GM18520 (cell line): ENCODE measurements around the gene CDK10.
"Not testable (repeated sequence)": the region's sequence is repeated elsewhere in the genome, so short reads cannot be mapped to it uniquely, and the experiment has no call there.

ENCODE experiments used
- ATAC-seq: cut with Tn5 transposase; IDR thresholded peaks from one replicate; pipeline ENCODE4 v1.9.1; 2021; ENCODE audit not compliant: unreplicated experiment

CDK10 gene, protein sequence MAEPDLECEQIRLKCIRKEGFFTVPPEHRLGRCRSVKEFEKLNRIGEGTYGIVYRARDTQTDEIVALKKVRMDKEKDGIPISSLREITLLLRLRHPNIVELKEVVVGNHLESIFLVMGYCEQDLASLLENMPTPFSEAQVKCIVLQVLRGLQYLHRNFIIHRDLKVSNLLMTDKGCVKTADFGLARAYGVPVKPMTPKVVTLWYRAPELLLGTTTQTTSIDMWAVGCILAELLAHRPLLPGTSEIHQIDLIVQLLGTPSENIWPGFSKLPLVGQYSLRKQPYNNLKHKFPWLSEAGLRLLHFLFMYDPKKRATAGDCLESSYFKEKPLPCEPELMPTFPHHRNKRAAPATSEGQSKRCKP

DNA sequence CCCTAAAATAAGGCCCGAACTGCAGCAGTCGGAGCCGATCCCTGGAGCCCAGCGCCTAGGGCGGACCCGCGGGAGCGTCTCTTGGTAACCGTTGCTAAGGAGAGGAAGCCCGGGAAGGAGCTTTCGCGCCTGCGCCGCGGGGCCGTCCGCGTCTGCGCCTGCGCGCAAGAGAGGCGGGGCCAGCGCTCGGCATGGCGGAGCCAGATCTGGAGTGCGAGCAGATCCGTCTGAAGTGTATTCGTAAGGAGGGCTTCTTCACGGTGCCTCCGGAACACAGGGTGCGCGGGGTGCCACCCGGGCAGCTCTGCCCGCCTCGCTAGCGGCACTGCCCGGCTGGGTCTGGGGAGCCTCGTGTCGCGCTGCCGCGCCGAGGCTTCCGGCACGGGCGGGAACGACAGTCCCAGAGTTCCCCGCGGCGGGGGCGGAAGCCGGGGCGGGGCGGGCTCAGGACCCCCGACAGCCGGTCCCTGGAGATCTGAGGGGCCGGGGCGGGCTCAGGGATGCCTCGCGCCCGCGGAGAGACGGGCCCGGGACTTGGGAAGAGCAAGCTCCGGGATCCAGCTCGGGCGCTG, at the start of gene CDK10:
CDK10 (plus strand) TSS at position 170 of the 572 bp plus-strand sequence; CDS start at position 192, 22 bp downstream.
- peak; percentile 80 for ATAC-seq

DNA sequence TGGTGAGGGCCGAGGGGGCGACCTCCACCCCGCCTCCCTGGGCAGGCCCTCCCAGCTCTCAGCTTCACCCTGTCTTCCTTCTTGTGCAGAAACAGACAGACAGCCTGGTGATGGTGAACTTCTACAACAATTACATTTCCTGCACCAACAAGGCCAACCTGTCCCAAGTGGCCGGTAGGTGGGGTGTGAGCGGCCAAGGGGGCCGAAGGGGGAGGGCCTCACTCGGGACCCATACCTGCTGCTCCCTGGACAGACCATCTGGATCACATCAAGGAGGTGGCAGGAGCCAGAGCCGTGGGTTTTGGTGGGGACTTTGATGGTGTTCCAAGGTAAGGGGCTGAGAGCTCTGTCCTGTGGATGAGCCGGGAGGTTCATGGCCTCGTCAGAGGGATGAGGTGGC, 49.1 kb upstream of the CDK10 start:
- no peak for ATAC-seq

DNA sequence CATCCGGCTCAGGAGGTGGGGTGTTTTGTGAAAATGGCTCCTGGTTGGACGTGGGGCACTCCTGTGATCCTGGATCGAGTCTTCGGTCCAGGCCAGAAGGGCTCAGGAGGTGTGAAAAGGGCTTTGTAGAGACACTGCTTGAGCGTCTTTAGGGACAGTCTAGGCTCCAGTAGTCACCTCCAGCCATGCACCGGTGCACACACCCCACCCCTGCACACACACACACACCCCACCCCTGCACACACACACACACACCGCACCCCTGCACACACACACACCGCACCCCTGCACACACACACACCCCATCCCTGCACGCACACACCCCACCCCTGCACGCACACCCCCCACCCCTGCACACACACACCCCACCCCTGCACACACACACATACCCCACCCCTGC, 48.0 kb upstream of the CDK10 start:
- ATAC-seq, result no peak

DNA sequence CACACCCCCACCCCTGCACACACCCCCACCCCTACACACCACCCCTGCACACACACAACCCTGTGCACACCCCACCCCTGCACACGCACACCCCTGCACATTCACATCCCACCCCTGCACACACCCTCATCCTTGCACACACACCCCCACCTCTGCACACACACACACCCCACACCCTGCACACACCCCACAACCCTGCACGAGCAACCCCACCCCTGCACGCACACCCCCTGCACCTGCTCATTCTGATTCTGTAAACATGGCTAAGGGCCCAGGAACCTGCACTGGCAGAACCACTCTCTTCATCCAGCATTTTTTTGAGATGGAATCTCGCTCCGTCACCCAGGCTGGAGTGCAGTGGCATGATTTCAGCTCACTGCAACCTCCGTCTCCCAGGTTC, 47.1 kb upstream of the CDK10 start:
- no peak for ATAC-seq

DNA sequence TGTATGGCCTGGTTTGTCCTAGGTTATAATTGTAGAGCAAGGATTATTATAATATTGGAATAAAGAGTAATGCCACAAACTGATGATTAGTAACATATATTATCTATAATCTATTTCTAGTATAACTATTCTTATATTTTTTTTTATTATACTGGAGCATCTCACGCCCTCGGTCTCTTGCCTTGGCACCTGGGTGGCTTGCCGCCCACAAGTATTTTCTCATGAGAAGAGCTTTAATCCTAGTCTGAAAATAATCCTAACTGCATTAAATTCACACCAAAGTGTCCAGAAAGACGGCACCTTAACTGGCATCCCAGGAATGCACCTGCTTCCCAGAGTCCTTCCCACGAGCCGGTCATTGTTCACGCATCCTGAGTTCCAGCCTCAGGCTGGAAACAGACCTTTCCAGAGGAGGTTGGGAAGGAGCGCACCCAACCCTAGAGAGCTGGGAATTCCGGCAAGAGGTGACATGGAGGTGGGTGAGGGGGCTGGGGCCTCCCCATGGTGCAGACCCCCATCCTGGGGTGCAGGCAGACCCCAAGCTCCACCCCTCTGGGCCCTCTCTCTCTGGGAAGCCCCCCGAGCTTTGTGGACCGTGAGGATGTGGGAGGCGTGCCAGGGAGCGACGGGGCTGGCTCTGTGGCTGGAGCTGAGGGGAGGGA, 44.9 kb upstream of the CDK10 start:
- no peak for ATAC-seq

DNA sequence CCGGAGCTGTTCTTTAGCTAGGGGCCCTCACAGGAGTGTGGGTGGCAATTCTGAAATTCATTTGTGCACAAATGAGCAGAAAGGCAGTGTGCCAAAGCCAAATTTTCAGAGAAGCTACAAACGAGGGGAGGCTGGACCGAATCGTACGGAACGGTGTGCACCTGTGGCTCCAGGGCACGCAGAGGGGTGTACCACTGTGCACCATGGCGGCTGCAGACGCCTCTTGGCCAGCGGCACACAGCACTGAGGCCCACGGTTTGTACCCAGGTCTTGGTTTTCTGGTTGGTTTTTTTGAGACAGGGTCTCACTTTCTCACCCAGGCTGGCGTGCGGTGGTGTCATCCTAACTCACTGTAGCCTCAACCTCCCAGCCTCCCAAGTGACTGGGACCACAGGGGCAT, 43.9 kb upstream of the CDK10 start:
- no peak for ATAC-seq

DNA sequence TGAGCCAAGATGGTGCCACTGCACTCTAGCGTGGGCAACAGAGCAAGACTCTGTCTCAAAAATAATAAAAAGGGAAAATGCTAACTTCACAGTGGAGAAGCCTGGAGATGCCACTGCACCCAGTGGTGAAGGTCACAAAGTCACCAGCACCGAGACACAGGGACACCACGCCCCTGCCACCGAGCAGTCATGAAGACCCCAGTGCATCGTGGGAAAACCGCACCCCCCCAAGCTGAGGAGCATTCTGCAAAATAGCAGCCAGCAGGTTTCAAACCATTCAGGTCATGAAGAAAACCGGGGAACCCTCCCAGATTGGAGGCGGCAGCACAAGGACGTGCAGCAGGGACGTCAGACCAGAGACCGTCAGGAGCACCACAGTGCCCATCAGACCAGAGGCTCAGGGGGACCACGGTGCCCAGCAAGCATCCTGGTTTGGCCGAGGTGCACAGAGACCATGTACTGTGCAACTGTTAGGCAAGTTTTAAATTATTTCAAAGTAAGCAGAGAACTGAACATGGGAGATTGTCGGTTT, 42.7 kb upstream of the CDK10 start:
- no peak for ATAC-seq

DNA sequence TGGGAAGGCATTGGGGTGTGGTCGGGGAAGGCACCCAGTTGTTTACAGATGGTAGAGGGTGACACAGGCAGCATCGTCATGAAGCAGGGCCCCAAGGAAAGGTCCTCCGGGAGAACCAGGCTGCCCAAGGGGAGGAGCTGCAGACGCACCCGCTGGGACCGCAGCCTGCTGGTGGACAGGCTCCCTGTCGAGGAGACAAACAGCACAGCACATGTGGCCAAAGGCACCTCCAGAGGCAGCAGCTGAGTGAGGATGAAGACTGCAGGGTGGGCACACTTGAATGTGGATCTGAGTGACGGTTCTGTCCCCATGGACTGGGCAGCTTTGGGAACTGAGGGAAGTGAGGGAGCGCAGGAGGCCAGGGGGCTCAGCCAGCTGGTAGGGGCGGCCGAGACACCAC, 41.4 kb upstream of the CDK10 start:
- no peak for ATAC-seq

DNA sequence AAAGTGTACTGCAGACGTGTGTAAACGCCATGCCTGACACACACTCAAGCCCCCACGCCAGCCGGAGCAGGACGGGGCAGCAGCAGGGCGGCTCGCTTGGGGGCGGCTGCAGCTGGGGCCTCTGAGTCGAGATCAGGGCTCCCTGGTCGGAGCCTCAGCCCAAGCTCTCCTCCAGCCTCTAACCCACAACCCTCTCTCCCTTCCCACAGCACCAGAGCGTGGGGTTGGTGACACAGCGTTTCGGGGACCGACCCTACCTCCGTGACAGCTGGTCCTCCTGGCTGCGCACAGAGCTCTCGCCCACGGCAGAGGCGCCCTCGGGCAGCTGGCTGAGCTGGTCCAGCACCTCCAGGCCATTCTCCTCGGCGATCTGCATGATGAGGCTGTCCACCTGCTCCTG, 40.2 kb upstream of the CDK10 start:
- no peak for ATAC-seq

DNA sequence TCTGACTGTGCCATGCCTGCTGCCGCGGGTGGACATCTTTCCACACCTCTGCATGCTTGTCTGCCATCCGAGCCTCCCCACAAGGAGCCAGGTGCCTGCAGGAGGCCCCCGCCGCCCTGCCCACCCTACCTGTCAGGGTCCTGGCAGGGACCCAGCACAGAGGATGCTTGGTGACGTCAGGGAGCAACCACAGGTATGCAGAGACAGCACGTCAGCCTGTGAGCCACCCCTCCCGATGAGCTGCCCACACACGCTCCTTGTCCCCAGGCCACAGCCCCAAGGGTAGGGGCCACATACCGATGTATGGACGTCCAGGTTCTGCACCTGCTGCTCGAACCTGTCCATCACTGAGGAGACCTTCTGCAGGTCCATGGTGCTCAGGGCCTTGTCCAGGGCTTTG, 39.6 kb upstream of the CDK10 start:
- no peak for ATAC-seq

DNA sequence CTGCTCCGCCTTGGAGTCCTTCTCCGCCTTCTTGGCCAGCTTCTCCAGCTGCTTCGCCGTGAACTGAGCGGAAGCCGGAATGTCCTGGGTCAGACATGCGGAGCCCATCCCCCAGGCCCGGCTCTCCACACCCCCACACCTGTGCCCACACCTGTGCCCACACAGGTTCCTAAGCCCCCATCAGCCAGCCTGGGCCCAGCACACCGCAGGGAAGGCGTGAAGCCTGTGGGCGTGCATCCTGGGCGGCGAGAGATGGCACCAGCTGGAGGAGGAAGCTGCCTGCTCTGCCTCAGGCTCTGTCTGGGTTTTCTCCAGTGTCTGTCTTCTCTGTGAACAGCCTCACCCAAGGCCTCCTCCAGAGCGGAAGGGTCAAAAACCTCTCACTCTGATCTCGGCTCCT, 34.9 kb upstream of the CDK10 start:
- ATAC-seq, result no peak

DNA sequence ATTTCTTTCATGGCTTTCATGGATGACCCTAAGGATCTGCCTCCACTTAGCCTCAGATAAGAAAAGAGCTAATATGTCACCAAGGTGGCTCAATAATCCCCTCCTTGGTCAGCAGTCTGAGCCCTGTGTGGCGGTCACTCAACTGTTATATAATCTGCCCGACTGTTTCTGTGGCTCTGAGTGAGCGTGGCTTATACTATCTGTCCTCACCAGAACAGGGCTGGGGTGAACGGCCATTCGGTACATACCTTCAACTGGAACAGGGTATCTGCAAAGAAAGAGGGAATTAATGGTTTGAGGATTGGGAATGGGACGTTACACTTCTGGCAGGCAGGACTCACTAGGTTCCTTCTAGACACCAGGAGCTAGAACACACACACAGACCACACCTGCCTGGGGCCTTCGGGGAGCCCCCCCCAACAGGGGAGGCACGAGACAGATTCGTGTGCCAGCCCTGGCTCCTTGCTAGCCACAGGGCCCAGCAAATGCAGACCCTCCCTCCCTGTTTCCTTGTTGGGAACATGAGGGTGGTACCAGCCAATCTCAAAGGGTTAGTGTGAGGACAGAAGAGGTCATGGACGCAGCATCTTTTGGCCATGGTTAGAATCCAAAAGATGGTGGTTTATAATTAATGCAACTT, 32.7 kb upstream of the CDK10 start:
- ATAC-seq, result no peak

DNA sequence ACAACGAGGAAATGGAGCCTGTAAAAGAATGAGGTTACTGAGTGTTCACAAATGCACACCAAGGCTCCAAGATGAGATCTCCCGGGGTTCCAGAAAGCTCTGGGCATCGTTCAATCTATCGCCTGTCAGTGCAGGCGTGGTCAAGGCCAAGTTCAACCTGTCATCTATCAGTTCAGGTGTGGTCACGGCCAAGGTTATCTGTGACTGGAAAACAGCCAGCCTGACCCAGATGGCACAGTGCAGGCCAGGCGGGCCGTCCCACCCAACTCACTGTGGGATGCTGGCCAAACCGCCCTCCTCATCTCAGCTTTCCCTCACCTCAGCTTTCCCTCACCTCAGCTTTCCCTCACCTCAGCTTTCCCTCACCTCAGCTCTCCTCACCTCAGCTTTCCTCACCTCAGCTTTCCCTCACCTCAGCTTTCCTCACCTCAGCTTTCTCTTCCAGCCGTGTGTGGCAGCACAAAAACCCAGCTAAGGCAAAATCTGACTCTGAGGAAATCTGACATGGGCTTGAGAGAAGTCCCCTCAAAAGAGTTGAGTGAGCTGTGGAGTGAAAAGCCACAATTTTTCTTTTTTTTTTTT, 31.3 kb upstream of the CDK10 start:
- no peak for ATAC-seq

DNA sequence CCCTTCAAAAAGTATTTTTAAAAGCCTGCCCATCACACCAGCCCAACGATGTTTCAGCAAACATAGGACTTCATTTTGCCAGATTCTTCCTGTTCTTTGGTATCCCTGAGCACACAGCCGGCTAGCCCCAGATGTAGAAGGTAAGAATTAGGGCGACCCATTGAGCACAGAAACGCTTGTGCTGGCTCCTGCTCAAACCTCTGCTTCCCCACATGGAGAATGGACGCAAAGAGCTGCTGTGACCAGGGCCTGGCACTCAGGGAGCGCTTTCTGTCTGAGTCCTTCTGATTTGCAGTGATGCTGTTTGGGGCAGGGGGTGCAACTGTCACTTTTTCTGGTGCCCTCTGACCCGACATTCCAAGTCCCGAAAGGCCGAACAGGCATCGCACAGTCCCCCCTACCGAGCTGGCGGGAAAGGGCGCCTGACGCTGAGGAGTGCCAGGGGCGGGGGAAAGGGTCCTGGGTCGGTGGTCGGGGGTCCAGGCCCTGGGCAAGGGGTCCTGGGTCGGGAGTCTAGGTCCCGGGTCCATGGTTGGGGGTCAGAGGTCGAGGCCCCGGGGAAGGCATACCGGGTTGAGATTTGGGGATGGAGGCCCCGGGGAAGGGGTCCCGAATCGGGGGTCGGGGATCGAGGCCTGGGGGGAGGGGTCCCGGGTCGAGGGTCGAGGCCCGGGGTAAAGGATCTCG, 29.9 kb upstream of the CDK10 start:
- ATAC-seq, result no peak

DNA sequence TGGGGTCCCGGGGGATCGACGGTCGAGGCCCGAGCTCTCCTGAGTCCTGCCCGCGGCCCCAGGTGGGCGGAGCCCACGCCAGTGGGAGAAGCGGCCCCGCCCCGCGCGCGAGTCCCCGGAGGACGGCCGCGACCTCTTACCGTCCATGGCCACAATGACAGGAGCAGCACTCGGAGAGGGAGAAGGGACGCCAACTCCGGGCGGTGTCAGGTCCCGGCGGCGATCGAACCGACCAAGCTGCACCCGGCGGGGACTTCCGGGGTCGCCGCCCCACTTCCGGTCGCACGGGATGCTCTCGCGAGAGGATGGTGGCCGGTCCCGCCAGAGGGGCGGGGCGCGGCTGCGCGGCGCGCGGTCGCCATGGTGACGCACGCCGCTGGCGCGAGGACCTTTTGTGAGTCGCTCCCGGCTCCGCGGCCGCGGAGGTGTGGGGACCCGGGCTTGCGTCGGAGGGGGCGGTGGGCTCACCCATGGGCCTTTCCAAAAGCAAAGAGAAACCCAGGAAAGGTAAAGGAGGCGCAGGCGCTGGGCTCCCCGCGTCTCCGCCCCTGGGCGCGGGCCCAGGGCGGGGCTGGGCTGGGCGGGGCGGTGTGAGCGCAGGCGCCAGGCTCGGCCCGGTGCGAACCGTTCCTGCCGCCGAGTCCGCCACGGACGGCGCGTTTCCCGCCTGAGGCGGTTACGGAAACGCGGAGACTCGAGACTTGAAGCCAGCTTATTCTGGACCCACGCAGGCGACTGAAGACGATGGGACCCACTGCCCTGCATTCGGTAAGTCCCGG, 28.9 kb upstream of the CDK10 start, which contains the start of the genes CHMP1A and SPATA33:
CHMP1A (minus strand) TSS at position 267 of the 779 bp plus-strand sequence; CDS start at position 147, 120 bp downstream.
SPATA33 (plus strand) TSS at position 395 of the 779 bp plus-strand sequence; CDS start at position 471, 76 bp downstream.
- peak; percentile 82 for ATAC-seq

DNA sequence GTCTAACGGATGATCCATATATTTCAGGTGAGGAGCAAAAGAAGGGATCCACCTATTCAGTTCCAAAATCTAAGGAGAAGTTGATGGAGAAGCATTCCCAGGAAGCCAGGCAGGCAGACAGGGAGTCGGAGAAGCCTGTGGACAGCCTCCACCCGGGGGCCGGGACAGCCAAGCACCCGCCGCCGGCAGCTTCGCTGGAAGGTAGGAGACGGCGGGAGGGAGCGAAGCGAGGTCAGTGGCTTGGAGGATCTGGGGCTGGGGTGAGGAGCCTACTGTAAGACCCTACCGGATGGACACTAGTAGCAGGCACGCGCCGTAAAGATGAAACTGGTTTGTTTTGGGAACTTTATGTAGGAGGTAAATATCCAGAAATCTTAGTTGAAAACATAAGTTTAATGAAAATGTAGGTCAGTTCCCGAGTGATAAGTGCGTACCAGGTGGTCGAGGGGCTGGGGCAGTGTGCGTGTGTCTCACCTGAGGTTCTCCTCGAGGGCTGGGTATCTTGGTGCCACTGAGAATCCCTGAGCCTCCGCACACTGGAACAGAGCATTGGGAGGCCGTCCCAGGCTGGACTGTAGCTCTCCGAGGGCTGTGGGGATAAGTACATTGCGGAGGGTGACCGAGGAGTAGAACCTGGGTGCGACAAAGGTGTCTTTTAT, 28.1 kb upstream of the CDK10 start:
- ATAC-seq, result no peak

DNA sequence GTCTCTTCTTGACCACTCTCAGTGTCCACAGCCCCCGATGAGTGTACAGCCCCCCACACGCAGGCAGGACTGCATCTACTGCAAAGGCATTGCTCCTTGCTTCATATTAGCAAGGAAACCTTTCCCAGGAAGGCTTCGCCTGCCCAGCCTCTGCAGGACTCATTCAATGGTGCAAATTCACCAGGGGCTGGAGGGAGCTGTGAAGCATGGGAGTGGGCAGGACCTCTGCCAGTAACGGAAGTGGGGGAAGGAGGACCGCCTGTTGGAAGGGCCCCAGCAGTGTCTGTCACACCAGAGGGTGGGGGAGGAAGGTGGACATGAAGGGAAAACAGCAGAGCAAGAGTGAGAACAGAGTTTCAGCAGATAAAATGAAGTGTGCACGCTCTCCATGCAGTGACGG, 26.3 kb upstream of the CDK10 start:
- ATAC-seq, result no peak

DNA sequence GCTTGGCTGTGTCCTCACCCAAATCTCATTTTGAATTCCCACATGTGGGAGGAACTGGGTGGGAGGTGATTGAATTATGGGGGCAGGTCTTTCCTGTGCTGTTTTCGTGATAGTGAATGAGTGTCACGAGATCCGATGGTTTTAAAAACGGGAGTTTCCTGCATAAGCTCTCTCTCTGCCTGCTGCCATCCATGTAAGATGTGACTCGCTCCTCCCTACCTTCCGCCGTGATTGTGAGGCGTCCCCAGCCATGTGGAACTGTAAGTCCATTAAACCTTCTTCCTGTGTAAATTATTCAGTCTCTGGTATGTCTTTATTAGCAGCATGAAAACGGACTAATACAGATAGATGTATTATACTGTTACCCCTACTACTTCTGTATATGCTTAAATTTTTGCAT, 25.3 kb upstream of the CDK10 start:
- ATAC-seq, result no peak

DNA sequence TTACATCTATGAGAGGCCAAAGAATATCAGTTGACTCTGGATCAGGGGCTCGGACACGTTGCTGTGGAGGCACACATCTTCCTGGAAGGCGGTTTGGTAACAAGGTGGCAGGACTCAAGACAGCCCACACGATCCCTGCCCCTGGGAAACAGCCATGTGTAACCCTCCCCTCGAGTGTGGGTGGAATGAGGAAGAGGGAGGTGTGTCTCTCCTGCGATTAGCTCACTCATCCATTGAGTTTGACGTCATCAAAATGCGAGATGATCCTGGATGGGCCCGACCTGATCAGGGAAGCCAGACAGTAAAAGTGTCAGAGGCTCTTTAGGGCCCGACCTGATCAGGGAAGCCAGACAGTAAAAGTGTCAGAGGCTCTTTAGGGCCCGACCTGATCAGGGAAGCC, 22.3 kb upstream of the CDK10 start:
- ATAC-seq, result not testable (repeated sequence)
